PC-3 (cell line): ENCODE data around the gene ULK4. TPM values are rescaled to one million over a fixed set of nuclear protein-coding genes. Genes with fewer than 3 reads are reported as not detected.
A peak's percentile ranks its signal among the peaks of the same experiment; 100 is the strongest.

Experiments used
- ATAC-seq: fragments of 200-7000 bp; cut with Tn5 transposase; 2 replicates; pipeline ENCODE4 v1.9.1; 2020; ENCODE audit warnings: mild to moderate bottlenecking, moderate library complexity
- BruUV-seq: library from RNA; stranded (reverse); fragments of 400-500 nt; replicated peaks from 2 replicates; lab custom pipeline; 2021; lab: Mats Ljungman, UMichigan
- CTCF ChIA-PET: fragments of 300-600 bp; sonication (Branson Sonifier 250); formaldehyde crosslinking; loops from one replicate; lab custom pipeline; 2022; ENCODE audit warnings: antibody characterized with exemption; lab: Charles Lee
- POLR2A ChIA-PET: fragments of 300-600 bp; sonication (Branson Sonifier 250); formaldehyde crosslinking; loops from one replicate; lab custom pipeline; 2022; ENCODE audit warnings: antibody characterized with exemption; ENCODE audit not compliant: unreplicated experiment; lab: Charles Lee
- DNase-seq: peaks from one replicate; pipeline ENCODE4 v3.0.0-alpha.2; 2015
- H2AFZ ChIP-seq: fragments of 300-600 bp; sonication (generic); 2 replicates; pipeline ENCODE4 v1.6.0; 2016; ENCODE audit warnings: antibody characterized with exemption, low read length
- H3F3A ChIP-seq: fragments of 300-600 bp; sonication (generic); one replicate; pipeline ENCODE4 v1.6.0; 2017; ENCODE audit warnings: antibody characterized with exemption, low read length, control low read depth, mild to moderate bottlenecking; ENCODE audit not compliant: unreplicated experiment
- H3K27ac ChIP-seq: fragments of 300-600 bp; sonication (generic); 2 replicates; pipeline ENCODE4 v1.5.1; 2016; ENCODE audit warnings: mild to moderate bottlenecking, low read length
- H3K27me3 ChIP-seq: fragments of 300-600 bp; sonication (generic); 2 replicates; pipeline ENCODE4 v1.6.1; 2016; ENCODE audit warnings: low read length, mixed read lengths
- H3K36me3 ChIP-seq: fragments of 300-600 bp; sonication (generic); 2 replicates; pipeline ENCODE4 v1.6.1; 2016; ENCODE audit warnings: low read depth, mixed run types, low read length, mixed read lengths
- H3K4me1 ChIP-seq: fragments of 300-600 bp; sonication (generic); 2 replicates; pipeline ENCODE4 v1.5.1; 2016; ENCODE audit warnings: low read length; ENCODE audit not compliant: insufficient read depth
- H3K4me2 ChIP-seq: fragments of 300-600 bp; sonication (generic); 2 replicates; pipeline ENCODE4 v1.6.0; 2016; ENCODE audit warnings: low read length
- H3K4me3 ChIP-seq: fragments of 300-600 bp; sonication (generic); 2 replicates; pipeline ENCODE4 v1.5.1; 2016; ENCODE audit warnings: mild to moderate bottlenecking, low read length, mixed read lengths
- H3K79me2 ChIP-seq: fragments of 300-600 bp; sonication (generic); 2 replicates; pipeline ENCODE4 v1.6.1; 2017; ENCODE audit warnings: low read length, mixed read lengths
- H3K9ac ChIP-seq: fragments of 300-600 bp; sonication (generic); 2 replicates; pipeline ENCODE4 v1.6.0; 2016; ENCODE audit warnings: mild to moderate bottlenecking, low read length
- H3K9me2 ChIP-seq: fragments of 300-600 bp; sonication (generic); replicated peaks from 2 replicates; pipeline ENCODE4 v1.6.1; 2016; ENCODE audit warnings: mixed run types, low read length, mixed read lengths
- H3K9me3 ChIP-seq: fragments of 300-600 bp; sonication (generic); 2 replicates; pipeline ENCODE4 v1.6.1; 2016; ENCODE audit warnings: low read length, mixed read lengths
- H4K20me1 ChIP-seq: fragments of 300-600 bp; sonication (generic); 2 replicates; pipeline ENCODE4 v1.6.1; 2016; ENCODE audit warnings: low read length, mixed read lengths
- EZH2 ChIP-seq: fragments of 300-600 bp; sonication (generic); IDR thresholded peaks from one replicate; pipeline ENCODE4 v1.6.1; 2017; ENCODE audit warnings: antibody characterized with exemption, mild to moderate bottlenecking, low read length; ENCODE audit not compliant: unreplicated experiment
- EZH2phosphoT487 ChIP-seq: fragments of 300-600 bp; sonication (generic); IDR thresholded peaks from 2 replicates; pipeline ENCODE4 v1.6.1; 2018; ENCODE audit warnings: mild to moderate bottlenecking, antibody characterized with exemption, low read length, borderline replicate concordance
- intact Hi-C: fragments of 100-400 bp; cut with micrococcal nuclease; formaldehyde crosslinking; loops from 2 replicates; pipeline ENCODE4 v1.9.0; 2023
- total RNA-seq: library from RNA; depleted of rRNA; stranded (reverse); fragments of >200 nt; gene quantifications from 2 replicates; pipeline ENCODE4 v1.2.3, GENCODE V29; 2014
- TF ChIP-seq, protein P1 (sequence below): fragments of 300-600 bp; sonication (generic); conservative IDR thresholded peaks from 2 replicates; pipeline ENCODE4 v1.5.1; 2017; ENCODE audit warnings: antibody characterized with exemption, low read depth, mild to moderate bottlenecking, low read length

ULK4 gene
- total RNA-seq, 1 experiment from 2014 or later = 4.8 TPM

DNA sequence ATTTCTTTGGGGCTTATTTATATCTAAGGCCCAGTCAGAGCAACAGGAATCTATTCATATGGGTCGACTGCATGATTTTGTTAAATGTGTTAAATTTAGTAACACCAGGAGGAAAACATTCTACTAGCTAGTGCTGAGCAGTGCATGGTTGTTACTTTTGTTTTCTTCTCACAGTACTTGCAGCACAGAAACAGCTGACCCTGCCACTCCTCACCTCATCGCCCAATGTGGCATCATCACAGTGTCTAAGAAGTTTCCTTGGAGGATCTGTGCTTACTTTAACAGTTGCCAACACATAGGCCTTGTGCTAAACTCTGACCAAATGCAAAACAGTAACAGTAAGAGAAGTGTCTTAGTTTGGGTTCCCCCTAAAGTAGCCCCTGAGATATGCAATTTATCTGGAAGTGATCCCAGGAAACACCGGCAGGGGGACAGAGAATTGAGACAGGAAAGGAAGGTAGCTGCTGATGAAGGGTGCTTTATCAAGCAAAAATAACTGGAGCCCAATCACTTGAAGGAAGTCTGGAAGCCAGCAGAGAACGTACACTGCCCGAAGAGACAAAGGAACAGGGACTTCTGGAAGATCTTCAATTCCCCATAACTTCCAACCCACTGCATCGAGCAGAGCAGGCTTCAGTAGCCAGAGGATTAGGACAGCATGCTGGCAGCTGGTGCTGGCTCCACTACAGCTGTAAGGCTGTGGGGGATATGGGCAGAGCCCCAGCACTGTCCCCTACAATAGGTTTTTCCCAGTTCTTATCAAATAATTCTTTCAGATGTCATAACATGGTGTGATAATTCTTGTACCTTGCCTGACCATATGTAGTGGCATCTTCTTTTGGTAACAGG is 36.0 kb upstream of the ULK4 start:
- H3K4me3 ChIP-seq = no peak overlapping the region
- H3K79me2 ChIP-seq = no peaks in the 10 kb centered on the region
- H3K9me2 ChIP-seq = no peaks in the 10 kb centered on the region
- H3K27ac ChIP-seq = no peak overlapping the region
- no peak for ATAC-seq
- no peak overlapping the region for H2AFZ ChIP-seq
- H4K20me1 ChIP-seq = no peaks in the 10 kb centered on the region
- ChIA-PET CTCF (no interaction called here), POLR2A (no interaction called here)
- intact Hi-C loops = no loop called here
- H3K9ac ChIP-seq = no peak overlapping the region
- no TSS peak for BruUV-seq
- H3K4me2 ChIP-seq = no peak overlapping the region
- H3K27me3 ChIP-seq = no peaks in the 10 kb centered on the region
- no peaks in the 10 kb centered on the region for H3F3A ChIP-seq
- no peak for DNase-seq
- peaks cover 6% of the 10 kb centered on the region; the same call in 1 of the 2 replicates for H3K4me1 ChIP-seq
- TF ChIP-seq, protein P1, sequence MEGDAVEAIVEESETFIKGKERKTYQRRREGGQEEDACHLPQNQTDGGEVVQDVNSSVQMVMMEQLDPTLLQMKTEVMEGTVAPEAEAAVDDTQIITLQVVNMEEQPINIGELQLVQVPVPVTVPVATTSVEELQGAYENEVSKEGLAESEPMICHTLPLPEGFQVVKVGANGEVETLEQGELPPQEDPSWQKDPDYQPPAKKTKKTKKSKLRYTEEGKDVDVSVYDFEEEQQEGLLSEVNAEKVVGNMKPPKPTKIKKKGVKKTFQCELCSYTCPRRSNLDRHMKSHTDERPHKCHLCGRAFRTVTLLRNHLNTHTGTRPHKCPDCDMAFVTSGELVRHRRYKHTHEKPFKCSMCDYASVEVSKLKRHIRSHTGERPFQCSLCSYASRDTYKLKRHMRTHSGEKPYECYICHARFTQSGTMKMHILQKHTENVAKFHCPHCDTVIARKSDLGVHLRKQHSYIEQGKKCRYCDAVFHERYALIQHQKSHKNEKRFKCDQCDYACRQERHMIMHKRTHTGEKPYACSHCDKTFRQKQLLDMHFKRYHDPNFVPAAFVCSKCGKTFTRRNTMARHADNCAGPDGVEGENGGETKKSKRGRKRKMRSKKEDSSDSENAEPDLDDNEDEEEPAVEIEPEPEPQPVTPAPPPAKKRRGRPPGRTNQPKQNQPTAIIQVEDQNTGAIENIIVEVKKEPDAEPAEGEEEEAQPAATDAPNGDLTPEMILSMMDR = 0 out of 2 replicates have a peak, but pooled peaks have one; percentile 17
- no peak for TF ChIP-seq EZH2phosphoT487
- H3K9me3 ChIP-seq = no peaks in the 10 kb centered on the region
- no peaks in the 10 kb centered on the region for H3K36me3 ChIP-seq

DNA sequence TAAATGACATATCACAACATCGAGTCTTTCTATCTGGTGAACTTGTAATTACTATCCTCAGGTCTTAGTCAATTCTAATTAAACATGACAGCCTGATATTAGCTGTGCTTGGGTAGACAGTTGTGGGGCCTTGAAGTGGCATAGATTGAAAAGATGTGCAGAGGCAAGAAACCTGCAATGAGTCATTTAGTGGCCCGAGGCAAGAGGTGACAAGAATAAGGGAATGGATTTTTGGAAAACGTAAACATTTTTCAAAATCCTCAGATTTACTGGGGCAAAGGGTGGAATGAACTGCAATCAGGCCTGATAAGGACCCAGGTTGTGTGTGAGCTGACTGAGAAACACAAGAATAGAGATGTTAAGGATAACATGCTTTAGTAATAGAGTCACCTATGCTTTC is 29.5 kb upstream of the ULK4 start:
- intact Hi-C loops = loop anchor here (2.0 kb wide), 1 partner anchor 29 kb away; the partner anchor contains the start of gene ULK4
- H3K27ac ChIP-seq = no peak overlapping the region
- no peaks in the 10 kb centered on the region for H3K36me3 ChIP-seq
- no peak overlapping the region for H3K9ac ChIP-seq
- CTCF ChIA-PET = no interaction called here
- ATAC-seq (peak; percentile 63), DNase-seq (peak; percentile 67)
- peaks cover 16% of the 10 kb centered on the region for H3K4me1 ChIP-seq
- H3K9me3 ChIP-seq = no peaks in the 10 kb centered on the region
- H3F3A ChIP-seq = no peaks in the 10 kb centered on the region
- peak overlapping the region; percentile 16 for H3K4me2 ChIP-seq
- no peak overlapping the region for H2AFZ ChIP-seq
- no peaks in the 10 kb centered on the region for H4K20me1 ChIP-seq
- H3K9me2 ChIP-seq = no peaks in the 10 kb centered on the region
- TF ChIP-seq EZH2phosphoT487 (no peak), EZH2 (no peak)
- TF ChIP-seq, protein P1 = no peak
- H3K4me3 ChIP-seq = no peak overlapping the region
- H3K27me3 ChIP-seq = no peaks in the 10 kb centered on the region
- POLR2A ChIA-PET = no interaction called here
- no peaks in the 10 kb centered on the region for H3K79me2 ChIP-seq
- no TSS peak for BruUV-seq

DNA sequence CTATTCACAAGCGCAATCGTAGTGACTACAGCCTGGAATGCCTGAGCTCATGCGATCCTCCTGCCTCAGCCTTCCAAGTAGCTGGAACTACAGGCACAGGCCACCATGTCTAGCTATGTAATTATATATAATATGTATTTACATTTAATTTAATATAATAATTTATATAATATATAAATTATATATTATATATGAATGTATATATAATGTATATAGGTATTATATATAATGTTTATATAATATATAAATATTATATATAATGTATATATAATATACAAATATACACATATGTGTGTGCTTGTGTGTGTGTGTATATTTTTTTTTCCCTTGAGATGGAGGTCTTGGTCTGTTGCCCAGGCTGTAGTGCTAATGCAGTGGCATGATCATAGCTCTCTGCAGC is 27.6 kb upstream of the ULK4 start:
- CTCF ChIA-PET = no interaction called here
- no TSS peak for BruUV-seq

More for the DNA sequence above, 27.6 kb upstream of the ULK4 start:
- intact Hi-C loops = no loop called here
- H3K79me2 ChIP-seq = no peaks in the 10 kb centered on the region
- no peaks in the 10 kb centered on the region for H3K27me3 ChIP-seq
- no peak overlapping the region for H2AFZ ChIP-seq
- no peak overlapping the region for H3K4me3 ChIP-seq
- no peaks in the 10 kb centered on the region for H4K20me1 ChIP-seq
- no peaks in the 10 kb centered on the region for H3K36me3 ChIP-seq
- no peak for ATAC-seq
- H3K9me3 ChIP-seq = no peaks in the 10 kb centered on the region
- TF ChIP-seq EZH2phosphoT487 (no peak), EZH2 (no peak)
- TF ChIP-seq, protein P1 = no peak
- no peak overlapping the region for H3K9ac ChIP-seq
- no peak overlapping the region for H3K27ac ChIP-seq
- H3K4me1 ChIP-seq = peaks cover 13% of the 10 kb centered on the region
- POLR2A ChIA-PET = no interaction called here
- no peak overlapping the region for H3K4me2 ChIP-seq
- no peaks in the 10 kb centered on the region for H3F3A ChIP-seq
- H3K9me2 ChIP-seq = no peaks in the 10 kb centered on the region
- DNase-seq = no peak
